Fibroblast of skin of left quadriceps (primary cell): Measurements from ENCODE around the gene DTWD2.
"Not testable (repeated sequence)": the region's sequence is repeated elsewhere in the genome, so short reads cannot be mapped to it uniquely, and the experiment has no call there.

ENCODE experiments used
- DNase-seq, 2 experiments: peaks; one replicate each; pipeline ENCODE4 v3.0.0-alpha.2; 2013; ENCODE audit warnings: low read depth in 2 of 2

Gene DTWD2

GRCh38 chr5:118875131-118875530 is 113.2 kb downstream of the DTWD2 start:
- DNase-seq, result no peak

- no peak for DNase-seq
Observed at GRCh38 chr5:118873417-118873816, 114.9 kb downstream of the DTWD2 start.

GRCh38 chr5:118863345-118863744 is 125.0 kb downstream of the DTWD2 start:
- DNase-seq, result no peak

GRCh38 chr5:118862596-118862995 is 125.8 kb downstream of the DTWD2 start:
- no peak for DNase-seq

GRCh38 chr5:118857700-118858099 is 130.6 kb downstream of the DTWD2 start:
- DNase-seq, result no peak

GRCh38 chr5:118854819-118855218 is 133.5 kb downstream of the DTWD2 start:
- no peak for DNase-seq

GRCh38 chr5:118851785-118852184 is 136.6 kb downstream of the DTWD2 start:
- not testable (repeated sequence) for DNase-seq

GRCh38 chr5:118849507-118849906 is 138.8 kb downstream of the DTWD2 start:
- not testable (repeated sequence) for DNase-seq

- DNase-seq, result no peak
Observed at GRCh38 chr5:118844351-118844750, 144.0 kb downstream of the DTWD2 start.

- DNase-seq, result no peak
Observed at GRCh38 chr5:118834710-118835109, 153.6 kb downstream of the DTWD2 start.

- DNase-seq, result no peak
Observed at GRCh38 chr5:118832974-118833373, 155.4 kb downstream of the DTWD2 start.

GRCh38 chr5:118825226-118825625 is 163.1 kb downstream of the DTWD2 start:
- DNase-seq, result no peak

GRCh38 chr5:118818604-118819003 is 169.7 kb downstream of the DTWD2 start:
- no peak for DNase-seq

GRCh38 chr5:118808441-118808840 is 179.9 kb downstream of the DTWD2 start:
- no peak for DNase-seq

- no peak for DNase-seq
Observed at GRCh38 chr5:118806571-118806970, 181.8 kb downstream of the DTWD2 start.

GRCh38 chr5:118802335-118802734 is 186.0 kb downstream of the DTWD2 start:
- DNase-seq, result no peak

- DNase-seq, result no peak
Observed at GRCh38 chr5:118796081-118796480, 192.3 kb downstream of the DTWD2 start.

GRCh38 chr5:118794281-118794680 is 194.1 kb downstream of the DTWD2 start:
- no peak for DNase-seq

- DNase-seq, result no peak
Observed at GRCh38 chr5:118793652-118794051, 194.7 kb downstream of the DTWD2 start.

GRCh38 chr5:118793091-118793490 is 195.3 kb downstream of the DTWD2 start:
- DNase-seq, result no peak

- DNase-seq, result peak; percentile 61 to 63
Observed at GRCh38 chr5:118791926-118792734, 196.2 kb downstream of the DTWD2 start.

GRCh38 chr5:118789366-118789765 is 199.0 kb downstream of the DTWD2 start:
- no peak for DNase-seq

- no peak for DNase-seq
Observed at GRCh38 chr5:118788351-118788750, 200.0 kb downstream of the DTWD2 start.
